Parietal lobe (tissue), 2 donors: Measurements from ENCODE around the gene OR2T35. TPM values are rescaled to one million over a fixed set of nuclear protein-coding genes. Genes with fewer than 3 reads are reported as not detected.

ENCODE experiments used
- small RNA-seq: library from RNA; depleted of rRNA; stranded (forward); fragments of <200 nt; gene quantifications from one replicate; pipeline ENCODE3, GENCODE V24; 2014; ENCODE audit warnings: low replicate concordance
- total RNA-seq: library from RNA; depleted of rRNA; stranded (reverse); fragments of >200 nt; gene quantifications from one replicate; pipeline ENCODE4 v1.2.3, GENCODE V29; 2014

The OR2T35 gene, protein sequence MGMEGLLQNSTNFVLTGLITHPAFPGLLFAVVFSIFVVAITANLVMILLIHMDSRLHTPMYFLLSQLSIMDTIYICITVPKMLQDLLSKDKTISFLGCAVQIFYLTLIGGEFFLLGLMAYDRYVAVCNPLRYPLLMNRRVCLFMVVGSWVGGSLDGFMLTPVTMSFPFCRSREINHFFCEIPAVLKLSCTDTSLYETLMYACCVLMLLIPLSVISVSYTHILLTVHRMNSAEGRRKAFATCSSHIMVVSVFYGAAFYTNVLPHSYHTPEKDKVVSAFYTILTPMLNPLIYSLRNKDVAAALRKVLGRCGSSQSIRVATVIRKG
- not detected for total RNA-seq

DNA sequence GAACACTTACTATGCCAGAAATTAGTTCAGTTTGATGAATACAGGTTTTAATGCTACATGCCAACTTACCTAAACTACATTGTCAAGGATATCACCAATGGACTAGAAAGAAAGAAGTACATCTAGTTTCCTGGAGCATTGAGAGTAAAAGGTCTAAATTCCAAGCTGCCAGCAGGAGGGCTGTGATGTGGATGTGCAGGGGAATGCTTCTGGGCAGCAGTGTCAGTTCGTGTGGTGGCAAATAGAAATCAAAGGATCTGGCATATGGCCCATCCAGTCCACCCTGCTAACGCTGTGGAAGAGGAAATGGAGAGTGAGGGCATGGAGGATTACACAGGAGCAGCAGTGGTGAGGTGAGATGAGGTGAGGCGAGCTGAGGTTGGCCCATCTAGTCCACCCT, at the start of gene OR2T35:
TSS of gene OR2T35 (minus strand) at position 101 of the 400 bp plus-strand sequence. CDS start 6,020 bp downstream, outside the sequence.

DNA sequence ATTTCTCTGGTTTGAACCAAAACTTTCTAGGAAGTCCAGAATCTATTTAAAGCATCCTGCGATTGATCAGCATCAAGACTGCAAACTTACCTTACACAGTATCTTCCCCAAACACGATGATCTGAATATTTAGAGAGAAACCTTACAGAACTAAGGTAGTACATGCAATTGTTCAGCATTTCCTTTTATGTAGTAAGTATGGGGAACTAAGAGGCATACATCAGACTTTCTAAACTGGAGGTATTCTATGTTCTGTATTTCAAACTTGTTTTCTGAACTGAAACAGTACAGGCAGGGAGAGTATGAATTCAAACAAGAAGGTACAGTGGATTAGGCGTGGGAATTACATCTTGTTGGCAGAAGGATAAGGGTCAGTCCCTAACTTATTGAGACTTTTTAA, 10.3 kb upstream of the OR2T35 start, which contains the start of gene OR2T27:
TSS of gene OR2T27 (minus strand) at position 175 of the 400 bp plus-strand sequence. CDS start 4,644 bp downstream, outside the sequence.

DNA sequence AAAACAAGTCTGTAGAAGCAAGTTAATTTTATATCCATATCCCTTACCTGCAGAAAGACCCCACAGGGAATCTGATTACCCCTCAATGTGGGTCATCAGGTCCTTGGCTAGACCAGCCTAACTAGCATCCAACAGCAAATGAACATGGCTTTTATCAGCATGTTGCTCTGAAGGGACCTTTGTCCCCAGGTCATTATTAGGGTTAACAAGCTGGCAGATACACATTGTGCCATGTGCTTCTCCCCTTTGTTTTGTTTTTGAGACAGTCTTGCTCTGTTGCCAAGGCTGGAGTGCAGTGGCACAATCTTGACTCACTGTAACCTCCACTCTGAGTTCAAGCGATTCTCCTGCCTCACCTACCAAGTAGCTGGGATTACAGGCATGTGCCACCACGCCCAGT, 10.1 kb downstream of the OR2T35 start, which contains the start of gene OR2T11:
TSS of gene OR2T11 (minus strand) at position 101 of the 400 bp plus-strand sequence. CDS start 7,963 bp downstream, outside the sequence.

DNA sequence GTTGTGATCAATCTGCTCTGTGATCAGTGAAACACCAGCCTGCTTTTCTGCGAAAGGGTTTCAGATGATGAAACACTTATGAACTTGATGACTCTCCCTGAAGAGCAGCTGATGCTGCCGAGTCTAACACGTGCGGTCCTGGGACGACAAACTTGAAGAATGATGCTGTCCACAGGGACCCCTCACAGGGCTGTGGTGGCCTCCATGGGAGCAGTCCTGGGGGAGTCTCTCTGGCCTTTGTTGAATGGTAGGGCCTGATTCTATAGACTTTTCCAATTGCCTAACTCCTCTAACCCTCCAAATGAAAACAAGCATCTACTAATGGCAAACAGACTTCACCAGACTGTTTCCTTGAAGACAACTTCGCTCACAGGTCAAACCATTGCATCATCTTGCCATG, 47.5 kb downstream of the OR2T35 start, which contains the start of gene OR2T10:
TSS of gene OR2T10 (minus strand) at position 112 of the 400 bp plus-strand sequence. CDS start 3,932 bp downstream, outside the sequence.

Small RNA genes within 50 kb of the gene (small RNA-seq; reads per million reads assigned to genes)
- not detected for gene RF00019

Other genes with a start within 250 kb of the OR2T35 start
- not detected for gene OR2T1, start 242.2 kb downstream of the OR2T35 start, total RNA-seq
- not detected for gene OR2T2, start 199.6 kb downstream of the OR2T35 start, total RNA-seq
- gene OR2T3, start 171.9 kb downstream of the OR2T35 start, total RNA-seq, result not detected
- not detected for gene OR2T5, start 156.7 kb downstream of the OR2T35 start, total RNA-seq
- gene OR2G6, start 137.2 kb downstream of the OR2T35 start, total RNA-seq, result not detected
- not detected for gene OR2T29, start 82.5 kb downstream of the OR2T35 start, total RNA-seq
- not detected for gene OR2T34, start 70.5 kb downstream of the OR2T35 start, total RNA-seq
- not detected for gene OR2T10, start 47.6 kb downstream of the OR2T35 start, total RNA-seq
- gene OR2T11, start 10.2 kb downstream of the OR2T35 start, total RNA-seq, result not detected
- gene OR2T27, start 10.2 kb upstream of the OR2T35 start, total RNA-seq, result not detected
- gene OR14I1, start 57.5 kb upstream of the OR2T35 start, total RNA-seq, result not detected
- gene LYPD8, start 110.5 kb upstream of the OR2T35 start, total RNA-seq, result not detected
- gene SH3BP5L, start 180.6 kb upstream of the OR2T35 start, total RNA-seq, result 35.4 TPM
- gene ZNF672, start 192.9 kb upstream of the OR2T35 start, total RNA-seq, result 18.5 TPM
- gene ZNF692, start 213.8 kb upstream of the OR2T35 start, total RNA-seq, result 62.6 TPM